Gastrocnemius medialis (tissue), 4 donors: ENCODE measurements around the gene TUBGCP3.

Experiments used
- POLR2A ChIP-seq, 2 donors: fragments of 450-650 bp; IDR thresholded peaks; one replicate each; pipeline ENCODE4 v1.6.1; 2017; ENCODE audit warnings: antibody characterized with exemption in 2 of 2, mild to moderate bottlenecking in 2 of 2, moderate library complexity in 2 of 2
- TF ChIP-seq, protein P1 (sequence below), 5 experiments: fragments of 450-650 bp in 3 of 5; fragments of 200-600 bp in 2 of 5; sonication (generic) in 2 of 5; IDR thresholded peaks in 4 of 5; conservative IDR thresholded peaks in 1 of 5; 1 replicate in 4 of 5; 2 replicates in 1 of 5; pipeline ENCODE4 v1.5.1; 2016 to 2019; ENCODE audit warnings: antibody characterized with exemption in 5 of 5, mild to moderate bottlenecking in 3 of 5, moderate library complexity in 3 of 5

GRCh38 chr13:112519517-112520060, 68.4 kb downstream of the TUBGCP3 start:
- TF ChIP-seq, protein P1, sequence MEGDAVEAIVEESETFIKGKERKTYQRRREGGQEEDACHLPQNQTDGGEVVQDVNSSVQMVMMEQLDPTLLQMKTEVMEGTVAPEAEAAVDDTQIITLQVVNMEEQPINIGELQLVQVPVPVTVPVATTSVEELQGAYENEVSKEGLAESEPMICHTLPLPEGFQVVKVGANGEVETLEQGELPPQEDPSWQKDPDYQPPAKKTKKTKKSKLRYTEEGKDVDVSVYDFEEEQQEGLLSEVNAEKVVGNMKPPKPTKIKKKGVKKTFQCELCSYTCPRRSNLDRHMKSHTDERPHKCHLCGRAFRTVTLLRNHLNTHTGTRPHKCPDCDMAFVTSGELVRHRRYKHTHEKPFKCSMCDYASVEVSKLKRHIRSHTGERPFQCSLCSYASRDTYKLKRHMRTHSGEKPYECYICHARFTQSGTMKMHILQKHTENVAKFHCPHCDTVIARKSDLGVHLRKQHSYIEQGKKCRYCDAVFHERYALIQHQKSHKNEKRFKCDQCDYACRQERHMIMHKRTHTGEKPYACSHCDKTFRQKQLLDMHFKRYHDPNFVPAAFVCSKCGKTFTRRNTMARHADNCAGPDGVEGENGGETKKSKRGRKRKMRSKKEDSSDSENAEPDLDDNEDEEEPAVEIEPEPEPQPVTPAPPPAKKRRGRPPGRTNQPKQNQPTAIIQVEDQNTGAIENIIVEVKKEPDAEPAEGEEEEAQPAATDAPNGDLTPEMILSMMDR (IDR thresholded peaks at IDR 0.05 in 4 of 5, conservative IDR thresholded peaks at IDR 0.05 in 1 of 5): no peak
- TF ChIP-seq POLR2A (IDR thresholded peaks at IDR 0.05): no peak
